ENCODE results near the gene MARK3. TPM values are rescaled to one million over a fixed set of nuclear protein-coding genes. Genes with fewer than 3 reads are reported as not detected.

The MARK3 gene
- total RNA-seq, 1 experiment from 2014 or later: 72.5 TPM

DNA sequence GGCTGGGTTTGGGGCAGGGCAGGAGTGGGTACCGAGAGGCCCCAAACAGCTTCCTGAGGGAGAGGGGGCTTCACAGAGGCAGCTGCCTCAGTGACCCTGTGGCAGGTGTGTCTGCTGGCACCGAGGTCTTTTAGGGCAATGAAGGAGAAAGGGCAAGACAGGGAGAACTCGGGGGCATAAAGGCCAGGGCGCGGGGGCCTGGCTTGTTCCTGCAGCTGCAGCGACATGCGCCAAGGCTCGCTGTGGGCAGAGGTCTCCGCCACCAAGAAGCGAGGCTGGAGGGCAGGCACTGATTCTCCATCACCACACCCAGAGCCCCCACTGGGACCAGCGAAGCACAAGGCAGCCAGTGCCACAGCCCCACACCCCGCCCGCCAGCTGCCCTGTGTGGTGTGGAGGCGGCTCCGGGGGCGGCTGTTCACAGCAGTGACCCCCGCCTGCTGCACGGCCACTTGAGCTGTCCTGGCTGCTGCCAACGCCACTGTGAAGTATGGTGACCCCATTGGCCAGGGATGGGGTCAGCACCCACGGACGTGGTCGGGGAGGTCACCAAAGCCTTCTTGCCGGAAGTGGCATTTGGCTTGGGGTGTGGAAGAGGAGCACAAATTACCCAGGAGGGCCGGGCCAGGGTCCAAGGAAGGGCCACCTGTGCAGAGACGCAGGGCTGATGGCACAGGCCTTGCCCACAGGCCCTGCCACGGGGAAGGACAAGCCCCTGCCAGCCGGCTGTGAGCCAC lies 160.9 kb downstream of the MARK3 start:
- DNase-seq (ENCODE audit: low read depth, low spot score): no peak
- CTCF ChIA-PET: interaction anchor here (0.6 to 3.1 kb wide), 8 partner anchors 11 to 441 kb away, joined by 3 to 38 read pairs (median 4); partner anchors contain the start of gene CKB
- peaks cover 17 to 31% of the 10 kb centered on the region in 2 experiments for H3K4me1 ChIP-seq (ENCODE audit: control insufficient read depth in 1 of 2, insufficient read depth in 2 of 2, low read length in 2 of 2)
- RAD21 ChIA-PET (ENCODE audit: low non-redundant PET in 1 of 2, low total read pairs in 2 of 2, uncharacterized antibody in 2 of 2, unreplicated experiment in 2 of 2): interaction anchor here (1.0 to 2.0 kb wide), 3 partner anchors 25 to 27 kb away, joined by 5 to 6 read pairs (median 5); no protein-coding TSS in a partner anchor
- intact Hi-C loops (cut with micrococcal nuclease): loop anchor here (1.0 kb wide), 2 partner anchors 28 to 46 kb away; no protein-coding TSS in a partner anchor
- no peak overlapping the region for H2AFZ ChIP-seq (ENCODE audit: low read depth, low read length, poor library complexity, severe bottlenecking)
- no peak for TF ChIP-seq RAD21 (IDR thresholded peaks at IDR 0.05; ENCODE audit: low read depth)
- TF ChIP-seq TCF7L2 (IDR thresholded peaks at IDR 0.05; ENCODE audit: borderline replicate concordance, extremely low read depth, insufficient read depth, insufficient read length): no peak
- no peak for TF ChIP-seq ZFX (IDR thresholded peaks at IDR 0.05)
- TF ChIP-seq EZH2phosphoT487 (IDR thresholded peaks at IDR 0.05; ENCODE audit: borderline replicate concordance): no peak
- TF ChIP-seq CBX3 (IDR thresholded peaks at IDR 0.05; ENCODE audit: low read depth): no peak
- TF ChIP-seq JUND (IDR thresholded peaks at IDR 0.05): no peak
- no peak for TF ChIP-seq EGR1 (IDR thresholded peaks at IDR 0.05; ENCODE audit: low read depth)
- TF ChIP-seq ELF1 (IDR thresholded peaks at IDR 0.05; ENCODE audit: borderline replicate concordance, low read depth): no peak
- no peak for TF ChIP-seq ZBTB33 (IDR thresholded peaks at IDR 0.05; ENCODE audit: extremely low read depth, insufficient replicate concordance, low read length)
- TF ChIP-seq SRF (IDR thresholded peaks at IDR 0.05; ENCODE audit: low read depth): no peak
- H3K9ac ChIP-seq (ENCODE audit: low read length): no peak overlapping the region
- no TSS peak for BruUV-seq (replicated peaks)
- no peaks in the 10 kb centered on the region for H3K9me3 ChIP-seq (ENCODE audit: control insufficient read depth in 1 of 2, insufficient read depth in 1 of 2, low read depth in 1 of 2, low read length in 2 of 2)
- no peaks in the 10 kb centered on the region for H3K9me2 ChIP-seq (ENCODE audit: insufficient read depth)
- H3K79me2 ChIP-seq (ENCODE audit: insufficient read depth, low read length): no peaks in the 10 kb centered on the region
- H3K4me2 ChIP-seq (ENCODE audit: low read length): no peak overlapping the region
- POLR2A ChIA-PET: interaction anchor here (0.6 to 2.6 kb wide), 2 partner anchors 25 to 27 kb away, joined by 3 to 12 read pairs; no protein-coding TSS in a partner anchor
- no peak for ATAC-seq
- H3K36me3 ChIP-seq (ENCODE audit: control insufficient read depth in 1 of 2, insufficient read depth in 2 of 2, low read length in 2 of 2): no peaks in the 10 kb centered on the region
- H4K20me1 ChIP-seq (ENCODE audit: insufficient read depth): no peaks in the 10 kb centered on the region
- H3K4me3 ChIP-seq (replicated peaks in 1 of 2; ENCODE audit: low read depth in 1 of 2, low read length in 2 of 2): no peak overlapping the region
- H3K27ac ChIP-seq (ENCODE audit: low read depth, low read length): no peak overlapping the region
- no peaks in the 10 kb centered on the region for H3K27me3 ChIP-seq (ENCODE audit: insufficient read depth, low read length)
